Measurements from ENCODE around the gene TBX20. TPM values are rescaled to one million over a fixed set of nuclear protein-coding genes. Genes with fewer than 3 reads are reported as not detected.

TBX20 gene
- total and polyA plus RNA-seq, 4 donors = 0.21 to 0.89 (median 0.59) TPM

- no peak for TF ChIP-seq REST (IDR thresholded peaks at IDR 0.05)
- no peak for TF ChIP-seq SP1 (IDR thresholded peaks at IDR 0.05)
Observed at GRCh38 chr7:35260246-35260645, 6.3 kb upstream of the TBX20 start (continued).

GRCh38 chr7:35259523-35259908 is 5.6 kb upstream of the TBX20 start:
- Histone ChIP-seq H3K27ac (ENCODE audit: low read depth in 1 of 2, low read length in 2 of 2) (no peak overlapping the region), H3K4me1 (ENCODE audit: control insufficient read depth in 4 of 4, insufficient read depth in 4 of 4, low read length in 3 of 4) (peaks cover 0 to 12% (median 3%) of the 10 kb centered on the region in 4 donors), H3K27me3 (ENCODE audit: control insufficient read depth in 4 of 4, insufficient read depth in 4 of 4, low read length in 3 of 4) (peaks cover 7 to 38% (median 16%) of the 10 kb centered on the region in 4 donors), H3K4me3 (ENCODE audit: low read depth in 1 of 3, low read length in 3 of 3) (no peak overlapping the region), H3K9me3 (ENCODE audit: control insufficient read depth in 4 of 4, low read length in 3 of 4) (peaks cover 0 to 23% (median 2%) of the 10 kb centered on the region in 4 donors), H3K36me3 (ENCODE audit: control insufficient read depth in 4 of 4, insufficient read depth in 3 of 4, low read depth in 1 of 4, low read length in 3 of 4) (no peaks in the 10 kb centered on the region), H3K9ac (ENCODE audit: low read depth in 1 of 2, low read length in 2 of 2) (no peak overlapping the region)
- 25% methylated on average over 6 of the region's 6 CpGs for WGBS
- DNase-seq (ENCODE audit: low spot score) = no peak
- TF ChIP-seq NR2F2 (IDR thresholded peaks at IDR 0.05) (no peak), SP1 (IDR thresholded peaks at IDR 0.05) (no peak), ATF3 (IDR thresholded peaks at IDR 0.05) (no peak), JUND (IDR thresholded peaks at IDR 0.05) (no peak), CTCF (IDR thresholded peaks at IDR 0.05; ENCODE audit: low read depth, low read length, missing input control) (no peak), GABPA (IDR thresholded peaks at IDR 0.05 in 1 of 2, conservative IDR thresholded peaks at IDR 0.05 in 1 of 2) (no peak), REST (IDR thresholded peaks at IDR 0.05) (no peak), HNF4G (IDR thresholded peaks at IDR 0.05) (no peak), YY1 (IDR thresholded peaks at IDR 0.05) (no peak), FOXA2 (IDR thresholded peaks at IDR 0.05) (no peak), ZBTB33 (IDR thresholded peaks at IDR 0.05) (no peak), HNF4A (conservative IDR thresholded peaks at IDR 0.05) (no peak), EGR1 (IDR thresholded peaks at IDR 0.05; ENCODE audit: low read depth in 2 of 2) (no peak), MAX (IDR thresholded peaks at IDR 0.05) (no peak), RAD21 (IDR thresholded peaks at IDR 0.05) (no peak), TAF1 (conservative IDR thresholded peaks at IDR 0.05) (no peak), FOXA1 (IDR thresholded peaks at IDR 0.05) (no peak)

Data from liver (tissue), 9 donors.